ENCODE measurements around the gene RASL12. TPM values are rescaled to one million over a fixed set of nuclear protein-coding genes. Genes with fewer than 3 reads are reported as not detected.
"Not testable (repeated sequence)": the region's sequence is repeated elsewhere in the genome, so short reads cannot be mapped to it uniquely, and the experiment has no call there.

The RASL12 gene
- total and polyA plus RNA-seq, 2 of the 8 experiments (the other 6 are each of a cell fraction or from before 2014, with no cell fraction given), result 9.5 to 10.3 TPM

GRCh38 chr15:65100442-65100841 is 32.7 kb upstream of the RASL12 start (continued):
- TF ChIP-seq ASH2L (IDR thresholded peaks at IDR 0.05; ENCODE audit: low read length) (no peak), CREB1 (IDR thresholded peaks at IDR 0.05) (no peak), CEBPB (IDR thresholded peaks at IDR 0.05; ENCODE audit: low read depth, low read length) (no peak), FOSL1 (IDR thresholded peaks at IDR 0.05; ENCODE audit: insufficient read depth, low read depth, low read length) (no peak), KDM4A (IDR thresholded peaks at IDR 0.05; ENCODE audit: low read depth, low read length, severe bottlenecking) (no peak), TBP (IDR thresholded peaks at IDR 0.05; ENCODE audit: low read depth, low read length) (no peak)

- not testable (repeated sequence) for H3K4me3 ChIP-seq (ENCODE audit: extremely low read depth in 1 of 4, insufficient read depth in 2 of 4, low read depth in 3 of 4, low read length in 4 of 4); FAIRE-seq; H2BK120ac ChIP-seq (replicated peaks; ENCODE audit: low read depth, low read length); H4K91ac ChIP-seq (replicated peaks; ENCODE audit: insufficient read length, low read length); H2BK15ac ChIP-seq (ENCODE audit: low read length); H3K79me1 ChIP-seq (ENCODE audit: low read depth, low read length); H3K23ac ChIP-seq (ENCODE audit: insufficient read length); H3K79me2 ChIP-seq (ENCODE audit: control insufficient read depth in 1 of 2, insufficient read depth in 2 of 2, low read length in 2 of 2); H4K20me1 ChIP-seq (replicated peaks in 1 of 2; ENCODE audit: control insufficient read depth in 1 of 2, insufficient read depth in 2 of 2, low read length in 2 of 2); H2AK5ac ChIP-seq (ENCODE audit: low read depth, low read length); H3K4me2 ChIP-seq (ENCODE audit: insufficient read depth in 1 of 2, low read depth in 2 of 2, low read length in 2 of 2); H3K18ac ChIP-seq (ENCODE audit: extremely low read depth, low read length); H3K9ac ChIP-seq (replicated peaks in 1 of 4; ENCODE audit: extremely low read depth in 1 of 4, low read depth in 3 of 4, low read length in 3 of 4); H3K14ac ChIP-seq (ENCODE audit: insufficient read length); H3K23me2 ChIP-seq (ENCODE audit: low read depth, low read length); H3K9me3 ChIP-seq (ENCODE audit: insufficient read depth in 2 of 2, low read depth in 1 of 2, low read length in 1 of 2); DNase-seq (ENCODE audit: low read depth in 1 of 2, low spot score in 2 of 2); H2BK20ac ChIP-seq (ENCODE audit: low read length); H3K27ac ChIP-seq (ENCODE audit: low read depth, low read length); H3K4ac ChIP-seq (replicated peaks; ENCODE audit: insufficient read length, low read depth, low read length); H2BK5ac ChIP-seq (ENCODE audit: low read depth, low read length); H4K5ac ChIP-seq (ENCODE audit: insufficient read length, low read depth, low read length); H3K36me3 ChIP-seq (ENCODE audit: control insufficient read depth in 2 of 4, insufficient read depth in 4 of 4, low read length in 3 of 4); H4K8ac ChIP-seq (ENCODE audit: extremely low read depth, insufficient read depth, low read length); H3K4me1 ChIP-seq (replicated peaks in 1 of 4; ENCODE audit: control insufficient read depth in 3 of 4, insufficient read depth in 4 of 4, low read length in 3 of 4); H2BK12ac ChIP-seq (ENCODE audit: low read depth, low read length); H3K56ac ChIP-seq (replicated peaks; ENCODE audit: insufficient read length, low read depth, low read length); H2AFZ ChIP-seq (ENCODE audit: low read length)
- WGBS, 2 experiments (ENCODE audit: extremely low coverage in 1 of 2, insufficient coverage in 1 of 2, insufficient read length in 1 of 2, insufficient replicate concordance in 2 of 2, low coverage in 1 of 2, low lambda C conversion rate in 2 of 2, missing lambda C conversion rate in 1 of 2), result 85% methylated on average over 10 of the region's 10 CpGs; no CpG with 5 or more reads in 1 of the 2 experiments
- H3K27me3 ChIP-seq (replicated peaks in 1 of 4; ENCODE audit: control insufficient read depth in 3 of 4, extremely low read depth in 1 of 4, insufficient read depth in 3 of 4, low read length in 3 of 4), result peaks cover 0 to 11% (median 5%) of the 10 kb centered on the region in 4 experiments; a peak in 3 of 7 replicates
- CTCF ChIA-PET (ENCODE audit: partially characterized antibody), result interaction anchor here (0.8 to 9.6 kb wide), 7 partner anchors 11 to 165 kb away, joined by 4 to 259 read pairs (median 10); partner anchors contain the start of gene KBTBD13
- POLR2A ChIA-PET (ENCODE audit: partially characterized antibody), result interaction anchor here (0.9 kb wide), 1 partner anchor 11 kb away, joined by 3 read pairs; no protein-coding TSS in a partner anchor
Observed at GRCh38 chr15:65099801-65100200, 32.0 kb upstream of the RASL12 start.
